Activated CD8-positive, alpha-beta T cell treated with anti-CD3 and anti-CD28 coated beads for 36 hours (primary cell): ENCODE data around the gene STPG1. TPM values are rescaled to one million over a fixed set of nuclear protein-coding genes. Genes with fewer than 3 reads are reported as not detected.

Source experiments
- ATAC-seq: fragments of 200-7000 bp; cut with Tn5 transposase; one replicate; pipeline ENCODE4 v1.10.0; 2021; ENCODE audit warnings: mild to moderate bottlenecking, moderate library complexity
- CTCF ChIA-PET: fragments of 350-600 bp; sonication (Branson Sonifier 250); formaldehyde crosslinking; loops from one replicate; lab custom pipeline; 2021; ENCODE audit warnings: antibody characterized with exemption; lab: Charles Lee
- POLR2A ChIA-PET: fragments of 350-600 bp; sonication (Branson Sonifier 250); formaldehyde crosslinking; loops from one replicate; lab custom pipeline; 2021; ENCODE audit warnings: antibody characterized with exemption; lab: Charles Lee
- DNase-seq: peaks from one replicate; pipeline ENCODE4 v3.0.0-alpha.2; 2020
- H3K27ac Mint-ChIP-seq: one replicate; pipeline ENCODE4 v1.8.0; 2021; ENCODE audit warnings: mild to moderate bottlenecking, mixed read lengths
- H3K27me3 Mint-ChIP-seq: one replicate; pipeline ENCODE4 v1.8.0; 2021; ENCODE audit warnings: mixed read lengths
- H3K36me3 Mint-ChIP-seq: one replicate; pipeline ENCODE4 v1.8.0; 2021; ENCODE audit warnings: low read depth, mixed read lengths
- H3K4me1 Mint-ChIP-seq: one replicate; pipeline ENCODE4 v1.8.0; 2021; ENCODE audit warnings: low read depth, mixed read lengths
- H3K4me3 Mint-ChIP-seq: one replicate; pipeline ENCODE4 v1.8.0; 2021; ENCODE audit warnings: mild to moderate bottlenecking, moderate library complexity, mixed read lengths
- H3K9me3 Mint-ChIP-seq: one replicate; pipeline ENCODE4 v1.8.0; 2021; ENCODE audit warnings: mixed read lengths
- CTCF ChIP-seq: fragments of 200-600 bp; IDR thresholded peaks from one replicate; pipeline ENCODE4 v1.8.0; 2022; ENCODE audit warnings: antibody characterized with exemption, mild to moderate bottlenecking
- intact Hi-C: fragments of 100-400 bp; cut with micrococcal nuclease; formaldehyde crosslinking; loops from one replicate; pipeline ENCODE4 v1.10.0; 2022
- total RNA-seq, 2 experiments: library from RNA; stranded (reverse); gene quantifications; one replicate each; pipeline ENCODE4 v1.2.3, GENCODE V29; 2021

Gene STPG1
- total RNA-seq, 2 experiments from 2014 or later = 5.6 to 6.3 TPM

- POLR2A ChIA-PET = no interaction called here
Measured at GRCh38 chr1:24361811-24362210, 51.8 kb downstream of the STPG1 start.

DNA sequence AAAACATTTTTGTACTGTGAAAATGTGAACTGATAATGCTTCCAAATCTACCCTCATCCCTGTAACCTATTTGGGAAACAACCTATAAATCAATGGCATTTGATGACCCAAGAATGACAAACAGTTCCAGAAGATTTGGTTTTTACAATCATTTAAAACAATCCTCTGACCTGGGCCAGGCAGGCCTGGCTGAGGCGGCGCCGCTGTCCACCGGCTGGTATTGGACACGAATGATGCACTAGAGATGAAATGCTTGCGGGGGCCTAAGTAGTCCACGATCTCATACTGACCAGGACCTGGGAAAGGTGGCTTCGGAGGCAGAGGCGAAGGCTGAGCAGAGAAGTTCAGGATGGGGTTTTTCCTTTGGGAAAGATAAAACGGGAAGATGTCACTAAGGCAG lies 52.9 kb downstream of the STPG1 start:
- ChIA-PET POLR2A (interaction anchor here (0.9 kb wide), 1 partner anchor 12 kb away, joined by 3 read pairs; no protein-coding TSS in a partner anchor), CTCF (interaction anchor here (1.9 kb wide), 1 partner anchor 31 kb away, joined by 7 read pairs; no protein-coding TSS in a partner anchor)
- Mint-ChIP-seq H3K4me3 (no peak overlapping the region), H3K36me3 (no peaks in the 10 kb centered on the region), H3K27ac (no peak overlapping the region), H3K4me1 (peaks cover 10% of the 10 kb centered on the region), H3K27me3 (no peaks in the 10 kb centered on the region), H3K9me3 (no peaks in the 10 kb centered on the region)
- ATAC-seq (no peak), DNase-seq (no peak)
- intact Hi-C loops = no loop called here
- no peak for TF ChIP-seq CTCF

More at GRCh38 chr1:24361811-24362210, 51.8 kb downstream of the STPG1 start:
- no peak for ATAC-seq
- no peak for DNase-seq
- Mint-ChIP-seq H3K4me3 (no peak overlapping the region), H3K27me3 (no peaks in the 10 kb centered on the region), H3K27ac (no peak overlapping the region), H3K4me1 (peaks cover 14% of the 10 kb centered on the region), H3K36me3 (no peaks in the 10 kb centered on the region), H3K9me3 (no peaks in the 10 kb centered on the region)
- intact Hi-C loops = no loop called here
- TF ChIP-seq CTCF = no peak
- CTCF ChIA-PET = interaction anchor here (3.5 kb wide), 1 partner anchor 29 kb away, joined by 14 read pairs; no protein-coding TSS in a partner anchor

DNA sequence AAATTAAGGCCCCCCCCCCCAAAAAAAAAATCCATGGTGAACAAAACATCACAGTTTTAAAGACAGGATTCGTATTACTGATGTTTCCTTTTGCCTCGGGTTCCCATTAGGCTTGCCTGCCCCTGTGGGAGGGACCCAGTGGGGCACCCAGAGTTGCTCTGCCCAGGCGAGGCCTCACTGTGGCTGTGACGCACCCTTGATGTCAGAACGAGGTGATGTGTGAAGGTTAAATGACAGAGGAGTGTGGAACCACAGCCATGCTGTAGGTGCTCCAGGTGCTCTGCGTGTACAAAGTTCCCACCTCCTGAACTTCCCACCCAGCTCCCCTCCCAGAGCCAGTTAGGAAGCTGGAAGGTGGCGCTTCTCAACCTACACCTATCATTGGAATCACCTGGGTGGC lies 56.5 kb downstream of the STPG1 start:
- POLR2A ChIA-PET = no interaction called here
- H3K4me3 Mint-ChIP-seq = no peak overlapping the region
- TF ChIP-seq CTCF = no peak
- H3K4me1 Mint-ChIP-seq = peaks cover 12% of the 10 kb centered on the region
- no peak for ATAC-seq
- CTCF ChIA-PET = interaction anchor here (1.2 to 2.7 kb wide), 2 partner anchors 27 to 35 kb away, joined by 3 to 11 read pairs; no protein-coding TSS in a partner anchor
- intact Hi-C loops = no loop called here
- DNase-seq = no peak
- no peak overlapping the region for H3K27ac Mint-ChIP-seq
- no peaks in the 10 kb centered on the region for H3K27me3 Mint-ChIP-seq
- H3K9me3 Mint-ChIP-seq = no peaks in the 10 kb centered on the region
- no peaks in the 10 kb centered on the region for H3K36me3 Mint-ChIP-seq

DNA sequence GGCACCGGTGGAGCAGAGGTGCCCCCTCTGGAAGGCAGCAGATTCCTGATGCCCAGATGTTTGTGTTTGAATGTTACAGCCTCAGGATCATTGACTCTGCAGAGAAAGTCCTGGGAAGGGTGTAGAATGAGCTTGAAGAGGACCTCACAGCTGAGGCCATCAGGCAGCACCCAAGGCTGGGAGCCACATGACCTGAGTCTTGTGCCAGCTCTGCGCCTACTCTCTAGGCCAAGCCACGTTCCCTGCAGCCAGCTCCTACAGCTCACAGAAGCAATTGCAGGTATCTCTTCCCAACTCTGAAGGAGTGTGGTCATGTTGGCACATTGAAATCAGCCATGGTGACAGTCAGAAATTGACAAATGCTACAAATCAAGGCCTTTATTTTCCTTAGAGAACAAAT lies 58.1 kb downstream of the STPG1 start:
- Mint-ChIP-seq H3K4me3 (no peak overlapping the region), H3K9me3 (no peaks in the 10 kb centered on the region), H3K27ac (no peak overlapping the region), H3K27me3 (no peaks in the 10 kb centered on the region), H3K4me1 (peaks cover 25% of the 10 kb centered on the region), H3K36me3 (no peaks in the 10 kb centered on the region)
- CTCF ChIA-PET = interaction anchor here (1.0 to 1.4 kb wide), 2 partner anchors 54 to 82 kb away, joined by 3 to 4 read pairs; no protein-coding TSS in a partner anchor
- no peak for DNase-seq
- POLR2A ChIA-PET = no interaction called here
- intact Hi-C loops = no loop called here
- TF ChIP-seq CTCF = no peak
- ATAC-seq = no peak

DNA sequence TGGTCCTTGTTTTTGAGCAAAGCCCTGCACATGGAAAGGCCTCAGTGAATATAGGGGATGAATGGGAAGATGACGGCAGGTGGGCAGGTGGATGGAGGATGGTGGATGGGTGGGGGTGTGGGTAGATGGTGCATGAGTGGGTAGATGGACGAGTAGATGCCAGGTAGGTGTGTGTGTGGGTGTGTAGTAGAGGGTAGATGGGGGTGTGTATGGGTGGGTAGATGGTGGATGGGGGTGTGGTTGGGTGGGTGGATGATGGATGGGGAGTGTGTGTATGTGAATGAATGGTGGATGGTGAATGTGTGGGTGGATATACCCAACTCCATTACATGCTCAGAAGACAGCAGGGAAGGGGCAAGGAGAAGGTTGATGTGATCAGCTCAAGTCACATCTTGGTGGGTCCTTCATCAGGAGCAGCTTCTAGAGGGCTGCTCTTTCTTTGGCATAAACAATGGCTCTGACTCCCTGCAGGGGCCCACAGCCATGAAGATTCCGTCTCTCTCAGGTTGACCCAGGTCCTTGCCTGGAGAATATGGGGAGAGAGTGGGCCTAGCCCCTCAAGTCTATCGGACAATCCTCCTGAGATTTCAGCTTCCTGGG lies 60.2 kb downstream of the STPG1 start:
- Mint-ChIP-seq H3K27me3 (no peaks in the 10 kb centered on the region), H3K27ac (no peak overlapping the region), H3K36me3 (no peaks in the 10 kb centered on the region), H3K4me1 (peaks cover 37% of the 10 kb centered on the region), H3K4me3 (no peak overlapping the region), H3K9me3 (no peaks in the 10 kb centered on the region)
- intact Hi-C loops = no loop called here
- no peak for TF ChIP-seq CTCF
- ChIA-PET CTCF (interaction anchor here (2.3 to 2.9 kb wide), 2 partner anchors 38 to 203 kb away, joined by 5 to 20 read pairs; no protein-coding TSS in a partner anchor), POLR2A (interaction anchor here (0.6 kb wide), 1 partner anchor 599 kb away, joined by 4 read pairs; no protein-coding TSS in a partner anchor)
- DNase-seq = no peak
- ATAC-seq = no peak
